WTC11 (cell line): ENCODE results near the gene MIA2. TPM values are rescaled to one million over a fixed set of nuclear protein-coding genes. Genes with fewer than 3 reads are reported as not detected.
A peak's percentile ranks its signal among the peaks of the same experiment; 100 is the strongest.
"Not testable (repeated sequence)": the region's sequence is repeated elsewhere in the genome, so short reads cannot be mapped to it uniquely, and the experiment has no call there.

Source experiments
- ATAC-seq: fragments of 200-7000 bp; cut with Tn5 transposase; 2 replicates; pipeline ENCODE4 v1.10.0; 2021; ENCODE audit warnings: mild to moderate bottlenecking, moderate library complexity
- CTCF ChIA-PET: fragments of 300-600 bp; sonication (Branson Sonifier 250); formaldehyde crosslinking; loops from one replicate; lab custom pipeline; 2021; ENCODE audit warnings: antibody characterized with exemption; lab: Charles Lee
- POLR2A ChIA-PET: fragments of 350-600 bp; sonication (Branson Sonifier 250); formaldehyde crosslinking; loops from one replicate; lab custom pipeline; 2021; ENCODE audit warnings: antibody characterized with exemption; lab: Charles Lee
- DNase-seq: peaks from one replicate; pipeline ENCODE4 v3.0.0; 2021; ENCODE audit warnings: low spot score
- H3K27ac Mint-ChIP-seq: 2 replicates; pipeline ENCODE4 v1.8.0; 2021; ENCODE audit warnings: mixed read lengths
- H3K27me3 Mint-ChIP-seq: 2 replicates; pipeline ENCODE4 v1.8.0; 2021; ENCODE audit warnings: low read depth, mild to moderate bottlenecking, moderate library complexity, mixed read lengths
- H3K36me3 Mint-ChIP-seq: 2 replicates; pipeline ENCODE4 v1.8.0; 2021; ENCODE audit warnings: mixed read lengths
- H3K4me1 Mint-ChIP-seq: 2 replicates; pipeline ENCODE4 v1.8.0; 2022; ENCODE audit warnings: mixed read lengths
- H3K4me3 Mint-ChIP-seq: 2 replicates; pipeline ENCODE4 v1.8.0; 2021; ENCODE audit warnings: mild to moderate bottlenecking, moderate library complexity, mixed read lengths
- H3K9me3 Mint-ChIP-seq: 2 replicates; pipeline ENCODE4 v1.8.0; 2021; ENCODE audit warnings: mixed read lengths
- ESRRA ChIP-seq: sonication (generic); formaldehyde crosslinking; IDR thresholded peaks from 2 replicates; pipeline ENCODE4 v1.8.1; 2022; ENCODE audit warnings: mild to moderate bottlenecking, missing genetic modification reagents, borderline replicate concordance
- FOXK1 ChIP-seq: sonication (generic); formaldehyde crosslinking; IDR thresholded peaks from 2 replicates; pipeline ENCODE4 v1.8.0; 2022; ENCODE audit warnings: mild to moderate bottlenecking, moderate library complexity, missing genetic modification reagents
- GABPB1 ChIP-seq: sonication (generic); formaldehyde crosslinking; IDR thresholded peaks from 2 replicates; pipeline ENCODE4 v1.8.1; 2023; ENCODE audit warnings: mild to moderate bottlenecking, missing genetic modification reagents
- HMGA2 ChIP-seq: fragments of 250-450 bp; sonication (Bioruptor Pico); IDR thresholded peaks from 2 replicates; pipeline ENCODE4 v1.4.0; 2021; ENCODE audit warnings: mild to moderate bottlenecking, moderate library complexity
- JUN ChIP-seq: sonication (generic); formaldehyde crosslinking; IDR thresholded peaks from 2 replicates; pipeline ENCODE4 v1.8.0; 2023; ENCODE audit warnings: mild to moderate bottlenecking, missing genetic modification reagents
- SMAD4 ChIP-seq: sonication (generic); formaldehyde crosslinking; IDR thresholded peaks from 2 replicates; pipeline ENCODE4 v1.8.0; 2022; ENCODE audit warnings: mild to moderate bottlenecking, missing genetic modification reagents
- ZNF219 ChIP-seq: sonication (generic); formaldehyde crosslinking; IDR thresholded peaks from 2 replicates; pipeline ENCODE4 v1.8.0; 2023; ENCODE audit warnings: missing genetic modification reagents, mild to moderate bottlenecking, borderline replicate concordance
- total RNA-seq: library from RNA; stranded (reverse); gene quantifications from 3 replicates; pipeline ENCODE4 v1.2.3, GENCODE V29; 2021
- TF ChIP-seq, protein P1 (sequence below): fragments of 200-600 bp; IDR thresholded peaks from 2 replicates; pipeline ENCODE4 v1.8.0; 2022; ENCODE audit warnings: antibody characterized with exemption

MIA2 gene
- total RNA-seq, 1 experiment from 2014 or later = 11.3 TPM

DNA sequence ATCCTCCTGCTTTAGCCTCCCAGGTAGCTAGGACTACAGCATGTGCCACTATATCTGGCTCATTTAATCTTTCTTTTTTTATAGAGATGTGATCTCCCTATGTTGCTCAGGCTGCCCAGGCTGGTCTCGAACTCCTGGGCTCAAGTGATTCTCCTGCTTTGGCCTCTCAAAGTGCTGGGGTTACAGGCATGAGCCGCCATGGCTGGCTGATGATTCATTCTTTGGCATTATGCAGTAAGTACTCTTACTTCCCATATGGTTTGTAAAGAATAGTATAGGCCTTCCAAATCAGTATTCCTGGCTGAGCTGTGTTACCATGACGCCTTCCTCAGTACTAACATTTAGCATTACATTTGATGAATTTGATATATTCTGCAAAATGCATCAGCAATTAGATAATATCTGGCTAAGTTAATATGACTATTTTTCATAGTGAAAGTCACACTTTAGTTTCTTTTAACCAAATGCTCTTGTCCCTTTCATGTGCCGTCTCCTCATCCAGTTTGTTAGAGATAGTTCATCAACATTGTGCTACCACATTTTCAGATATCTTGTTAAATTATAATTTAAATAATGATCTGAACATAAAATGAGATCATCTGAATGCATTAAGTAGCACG lies 3.2 kb upstream of the MIA2 start:
- ATAC-seq (no peak), DNase-seq (no peak)
- no peak for TF ChIP-seq ESRRA
- Mint-ChIP-seq H3K9me3 (no peaks in the 10 kb centered on the region), H3K36me3 (no peaks in the 10 kb centered on the region), H3K27ac (no peak overlapping the region), H3K4me1 (peaks cover 6% of the 10 kb centered on the region), H3K27me3 (no peaks in the 10 kb centered on the region), H3K4me3 (no peak overlapping the region)
- POLR2A ChIA-PET = no interaction called here
- CTCF ChIA-PET = interaction anchor here (1.0 to 2.6 kb wide), 7 partner anchors 9 to 196 kb away, joined by 3 to 31 read pairs (median 5); no protein-coding TSS in a partner anchor

DNA sequence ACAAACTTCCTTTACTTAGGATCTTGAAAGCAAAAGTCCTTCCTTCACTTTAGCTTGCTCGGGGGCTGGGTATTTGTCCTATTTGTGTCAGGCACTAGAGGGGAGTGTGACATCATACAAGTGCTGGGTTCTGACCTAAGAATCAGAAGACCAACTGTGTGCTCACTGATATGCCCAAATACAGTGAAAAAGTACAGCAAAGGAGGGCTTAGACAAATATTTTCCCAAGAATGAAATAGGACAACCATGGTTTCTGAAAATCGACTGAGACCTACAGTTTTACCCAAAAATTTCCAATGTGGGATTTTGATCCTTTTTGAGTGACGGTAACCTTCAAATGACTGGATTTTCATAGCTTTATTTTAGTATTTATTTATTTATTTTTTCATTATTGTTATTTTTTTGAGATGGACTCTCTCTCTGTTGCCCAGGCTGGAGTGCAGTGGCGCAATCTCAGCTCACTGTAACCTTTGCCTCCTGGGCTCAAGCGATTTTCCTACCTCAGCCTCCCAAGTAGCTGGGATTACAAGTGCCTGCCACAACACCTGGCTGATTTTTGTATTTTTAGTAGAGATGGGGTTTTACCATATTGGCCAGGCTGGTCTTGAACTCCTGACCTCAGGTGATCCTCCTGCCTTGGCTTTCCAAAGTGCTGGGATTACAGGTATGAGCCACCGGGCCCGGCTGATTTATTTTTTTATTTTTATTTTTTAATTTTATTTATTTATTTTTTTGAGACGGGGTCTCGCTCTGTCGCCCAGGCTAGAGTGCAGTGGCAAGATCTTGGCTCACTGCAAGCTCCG lies 1.8 kb upstream of the MIA2 start:
- not testable (repeated sequence) for H3K4me3 Mint-ChIP-seq, H3K4me1 Mint-ChIP-seq, H3K27me3 Mint-ChIP-seq, H3K36me3 Mint-ChIP-seq, H3K9me3 Mint-ChIP-seq
- DNase-seq (peak; percentile 27), ATAC-seq (peak; percentile 95)
- peak; percentile 72; the same call in 1 of the 2 replicates for TF ChIP-seq GABPB1
- TF ChIP-seq, protein P1, sequence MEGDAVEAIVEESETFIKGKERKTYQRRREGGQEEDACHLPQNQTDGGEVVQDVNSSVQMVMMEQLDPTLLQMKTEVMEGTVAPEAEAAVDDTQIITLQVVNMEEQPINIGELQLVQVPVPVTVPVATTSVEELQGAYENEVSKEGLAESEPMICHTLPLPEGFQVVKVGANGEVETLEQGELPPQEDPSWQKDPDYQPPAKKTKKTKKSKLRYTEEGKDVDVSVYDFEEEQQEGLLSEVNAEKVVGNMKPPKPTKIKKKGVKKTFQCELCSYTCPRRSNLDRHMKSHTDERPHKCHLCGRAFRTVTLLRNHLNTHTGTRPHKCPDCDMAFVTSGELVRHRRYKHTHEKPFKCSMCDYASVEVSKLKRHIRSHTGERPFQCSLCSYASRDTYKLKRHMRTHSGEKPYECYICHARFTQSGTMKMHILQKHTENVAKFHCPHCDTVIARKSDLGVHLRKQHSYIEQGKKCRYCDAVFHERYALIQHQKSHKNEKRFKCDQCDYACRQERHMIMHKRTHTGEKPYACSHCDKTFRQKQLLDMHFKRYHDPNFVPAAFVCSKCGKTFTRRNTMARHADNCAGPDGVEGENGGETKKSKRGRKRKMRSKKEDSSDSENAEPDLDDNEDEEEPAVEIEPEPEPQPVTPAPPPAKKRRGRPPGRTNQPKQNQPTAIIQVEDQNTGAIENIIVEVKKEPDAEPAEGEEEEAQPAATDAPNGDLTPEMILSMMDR = 0 out of 2 replicates have a peak, but pooled peaks have one; percentile 14
- ChIA-PET POLR2A (interaction anchor here (0.7 to 1.0 kb wide), 2 partner anchors 15 to 135 kb away, joined by 3 read pairs; no protein-coding TSS in a partner anchor), CTCF (interaction anchor here (0.6 to 2.6 kb wide), 21 partner anchors 10 to 237 kb away, joined by 3 to 31 read pairs (median 4); partner anchors contain the start of genes FBXO33 and TRAPPC6B)
- H3K27ac Mint-ChIP-seq = peak overlapping the region; percentile 33; the same call in 1 of the 2 replicates

DNA sequence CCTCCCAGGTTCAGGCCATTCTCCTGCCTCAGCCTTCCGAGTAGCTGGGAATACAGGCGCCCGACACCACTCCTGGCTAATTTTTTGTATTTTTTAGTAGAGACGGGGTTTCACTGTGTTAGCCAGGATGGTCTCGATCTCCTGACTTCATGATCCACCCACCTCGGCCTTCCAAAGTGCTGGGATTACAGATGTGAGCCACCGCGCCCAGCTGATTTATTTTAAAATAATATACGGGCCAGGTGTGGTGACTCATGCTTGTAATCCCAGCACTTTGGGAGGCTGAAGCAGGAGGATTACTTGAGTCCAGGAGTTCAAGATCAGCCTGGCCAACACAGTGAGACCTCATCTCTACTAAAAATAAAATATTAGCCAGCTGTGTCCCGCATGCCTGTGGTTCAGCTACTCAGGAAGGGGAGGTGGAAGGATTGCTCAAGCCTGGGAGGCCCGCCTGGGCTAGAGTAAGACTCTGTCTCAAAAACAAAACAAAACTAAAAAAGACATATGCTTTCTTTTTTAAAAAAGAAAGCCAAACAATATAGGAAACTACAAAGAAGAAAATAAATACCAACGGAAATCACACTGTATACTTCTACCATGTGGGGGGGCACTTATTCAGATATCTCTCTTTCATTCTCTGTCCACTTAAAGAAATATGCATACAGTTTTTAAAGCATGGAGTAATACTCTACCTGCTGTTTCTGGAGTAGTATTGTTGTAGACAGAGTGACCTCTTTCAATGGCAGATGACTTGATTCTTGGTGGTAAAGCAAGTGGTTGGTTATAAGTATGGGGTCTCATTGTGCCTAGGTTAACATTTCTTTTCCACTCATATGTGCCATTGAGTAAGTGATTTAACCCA lies 930 bp upstream of the MIA2 start:
- ATAC-seq (no peak), DNase-seq (no peak)
- no peaks in the 10 kb centered on the region for H3K9me3 Mint-ChIP-seq
- H3K27ac Mint-ChIP-seq = no peak overlapping the region
- POLR2A ChIA-PET = interaction anchor here (0.7 kb wide), 1 partner anchor 135 kb away, joined by 3 read pairs; no protein-coding TSS in a partner anchor
- TF ChIP-seq ZNF219 (no peak), SMAD4 (no peak), JUN (CRISPR knock-in tag) (no peak), GABPB1 (peak; percentile 41; the same call in 1 of the 2 replicates), HMGA2 (no peak)
- CTCF ChIA-PET = interaction anchor here (0.8 to 2.6 kb wide), 11 partner anchors 28 to 236 kb away, joined by 3 to 31 read pairs (median 5); partner anchors contain the start of genes FBXO33 and TRAPPC6B
- no peak overlapping the region for H3K4me3 Mint-ChIP-seq
- H3K27me3 Mint-ChIP-seq = no peaks in the 10 kb centered on the region
- H3K36me3 Mint-ChIP-seq = no peaks in the 10 kb centered on the region
- H3K4me1 Mint-ChIP-seq = peaks cover 6% of the 10 kb centered on the region

- H3K4me1 Mint-ChIP-seq, ATAC-seq, CTCF ChIA-PET, H3K4me3 Mint-ChIP-seq, H3K9me3 Mint-ChIP-seq, H3K27ac Mint-ChIP-seq, H3K36me3 Mint-ChIP-seq, H3K27me3 Mint-ChIP-seq, POLR2A ChIA-PET, DNase-seq: not testable (repeated sequence)
Measured at GRCh38 chr14:39234986-39235385, 1.3 kb downstream of the MIA2 start.

GRCh38 chr14:39235466-39235865 lies 1.8 kb downstream of the MIA2 start:
- POLR2A ChIA-PET, H3K27me3 Mint-ChIP-seq, ATAC-seq, H3K27ac Mint-ChIP-seq, H3K4me1 Mint-ChIP-seq, DNase-seq, H3K4me3 Mint-ChIP-seq, H3K9me3 Mint-ChIP-seq, CTCF ChIA-PET, H3K36me3 Mint-ChIP-seq: not testable (repeated sequence)

DNA sequence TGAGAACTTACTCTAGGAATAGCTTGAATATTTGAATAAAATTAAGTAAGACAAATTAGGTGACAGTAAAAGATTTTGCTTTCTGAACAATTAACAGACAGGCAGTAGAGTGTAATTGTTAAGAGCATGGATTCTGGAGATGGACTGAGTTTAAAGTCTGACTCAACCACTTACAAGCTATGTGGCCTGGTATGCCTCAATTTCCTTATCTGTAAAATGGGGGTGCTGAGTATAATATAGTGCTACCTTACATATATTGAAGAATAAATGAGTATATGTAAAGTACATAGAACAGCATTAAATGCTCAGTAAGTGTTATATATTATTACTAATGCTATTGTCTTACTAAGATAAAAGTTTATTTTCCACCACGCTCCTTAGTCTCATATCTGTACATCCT lies 7.1 kb downstream of the MIA2 start:
- ChIA-PET CTCF (no interaction called here), POLR2A (no interaction called here)
- H3K27me3 Mint-ChIP-seq = no peaks in the 10 kb centered on the region
- no peaks in the 10 kb centered on the region for H3K36me3 Mint-ChIP-seq
- no peak overlapping the region for H3K27ac Mint-ChIP-seq
- TF ChIP-seq FOXK1 (CRISPR knock-in tag) = no peak
- no peaks in the 10 kb centered on the region for H3K4me1 Mint-ChIP-seq
- H3K4me3 Mint-ChIP-seq = no peak overlapping the region
- H3K9me3 Mint-ChIP-seq = no peaks in the 10 kb centered on the region
- DNase-seq (no peak), ATAC-seq (no peak)
